Ascending aorta (tissue), 2 donors: Measurements from ENCODE around the gene TGDS. TPM values are rescaled to one million over a fixed set of nuclear protein-coding genes. Genes with fewer than 3 reads are reported as not detected.

Source experiments
- DNase-seq, 2 donors: peaks; one replicate each; pipeline ENCODE4 v3.0.0-alpha.2; 2019; ENCODE audit warnings: low spot score in 2 of 2
- H3K27ac ChIP-seq, 2 donors: fragments of 200-600 bp; sonication (generic); one replicate each; pipeline ENCODE4 v1.5.1; 2016 to 2017; ENCODE audit warnings: mild to moderate bottlenecking in 1 of 2
- H3K27me3 ChIP-seq: fragments of 200-600 bp; sonication (generic); one replicate; pipeline ENCODE4 v1.5.1; 2017
- H3K36me3 ChIP-seq, 2 donors: fragments of 200-600 bp; sonication (generic); one replicate each; pipeline ENCODE4 v1.5.1; 2016
- H3K4me1 ChIP-seq, 2 donors: fragments of 200-600 bp; sonication (generic); one replicate each; pipeline ENCODE4 v1.5.1; 2016 to 2017; ENCODE audit warnings: mild to moderate bottlenecking in 1 of 2
- H3K4me3 ChIP-seq, 2 donors: fragments of 200-600 bp; sonication (generic); one replicate each; pipeline ENCODE4 v1.5.1; 2016 to 2017; ENCODE audit warnings: mild to moderate bottlenecking in 1 of 2
- H3K9me3 ChIP-seq, 2 donors: fragments of 200-600 bp; sonication (generic); one replicate each; pipeline ENCODE4 v1.5.1; 2016
- intact Hi-C: fragments of 100-400 bp; cut with DNase I; formaldehyde crosslinking; loops from one replicate; pipeline ENCODE4 v1.15.1; 2023
- total RNA-seq: library from RNA; depleted of rRNA; stranded (reverse); fragments of >200 nt; gene quantifications from one replicate; pipeline ENCODE4 v1.1.0, GENCODE V29; 2016
- TF ChIP-seq, protein P1 (sequence below), 3 experiments: fragments of 200-600 bp in 2 of 3; fragments of 450-650 bp in 1 of 3; sonication (generic) in 2 of 3; IDR thresholded peaks; one replicate each; pipeline ENCODE4 v1.5.1; 2016 to 2019; ENCODE audit warnings: antibody characterized with exemption in 3 of 3, mild to moderate bottlenecking in 1 of 3, moderate library complexity in 1 of 3

TGDS gene
- total RNA-seq, 1 donor from 2014 or later = 22.6 TPM

DNA sequence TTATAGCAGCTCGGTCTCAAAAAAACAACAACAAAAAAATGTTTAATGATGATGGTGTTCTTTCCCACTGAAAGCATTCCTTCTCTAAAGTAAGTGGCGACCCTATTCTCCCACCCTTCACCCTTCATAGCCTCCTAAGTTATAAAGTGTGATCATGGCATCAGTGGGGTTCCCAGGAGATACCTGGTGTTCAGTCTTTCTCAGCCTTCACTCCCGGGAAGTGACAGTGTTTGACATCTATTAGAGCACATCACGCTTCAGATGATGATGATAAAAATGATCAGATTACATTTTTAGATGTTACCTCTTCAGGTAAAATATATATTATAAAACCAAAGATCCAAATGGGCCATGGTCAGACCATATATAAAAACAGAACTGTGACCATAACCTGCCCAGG lies 51.0 kb downstream of the TGDS start:
- intact Hi-C loops = loop anchor here (10.0 kb wide), 1 partner anchor 1320 kb away; the partner anchor contains the start of gene GPC6
- peaks cover 2 to 5% of the 10 kb centered on the region in 2 donors for H3K4me1 ChIP-seq
- no peaks in the 10 kb centered on the region for H3K9me3 ChIP-seq
- no peaks in the 10 kb centered on the region for H3K27me3 ChIP-seq
- no peak overlapping the region for H3K4me3 ChIP-seq
- TF ChIP-seq, protein P1, sequence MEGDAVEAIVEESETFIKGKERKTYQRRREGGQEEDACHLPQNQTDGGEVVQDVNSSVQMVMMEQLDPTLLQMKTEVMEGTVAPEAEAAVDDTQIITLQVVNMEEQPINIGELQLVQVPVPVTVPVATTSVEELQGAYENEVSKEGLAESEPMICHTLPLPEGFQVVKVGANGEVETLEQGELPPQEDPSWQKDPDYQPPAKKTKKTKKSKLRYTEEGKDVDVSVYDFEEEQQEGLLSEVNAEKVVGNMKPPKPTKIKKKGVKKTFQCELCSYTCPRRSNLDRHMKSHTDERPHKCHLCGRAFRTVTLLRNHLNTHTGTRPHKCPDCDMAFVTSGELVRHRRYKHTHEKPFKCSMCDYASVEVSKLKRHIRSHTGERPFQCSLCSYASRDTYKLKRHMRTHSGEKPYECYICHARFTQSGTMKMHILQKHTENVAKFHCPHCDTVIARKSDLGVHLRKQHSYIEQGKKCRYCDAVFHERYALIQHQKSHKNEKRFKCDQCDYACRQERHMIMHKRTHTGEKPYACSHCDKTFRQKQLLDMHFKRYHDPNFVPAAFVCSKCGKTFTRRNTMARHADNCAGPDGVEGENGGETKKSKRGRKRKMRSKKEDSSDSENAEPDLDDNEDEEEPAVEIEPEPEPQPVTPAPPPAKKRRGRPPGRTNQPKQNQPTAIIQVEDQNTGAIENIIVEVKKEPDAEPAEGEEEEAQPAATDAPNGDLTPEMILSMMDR (IDR thresholded peaks at IDR 0.05) = no peak
- no peaks in the 10 kb centered on the region for H3K36me3 ChIP-seq
- DNase-seq = no peak
- no peak overlapping the region for H3K27ac ChIP-seq

DNA sequence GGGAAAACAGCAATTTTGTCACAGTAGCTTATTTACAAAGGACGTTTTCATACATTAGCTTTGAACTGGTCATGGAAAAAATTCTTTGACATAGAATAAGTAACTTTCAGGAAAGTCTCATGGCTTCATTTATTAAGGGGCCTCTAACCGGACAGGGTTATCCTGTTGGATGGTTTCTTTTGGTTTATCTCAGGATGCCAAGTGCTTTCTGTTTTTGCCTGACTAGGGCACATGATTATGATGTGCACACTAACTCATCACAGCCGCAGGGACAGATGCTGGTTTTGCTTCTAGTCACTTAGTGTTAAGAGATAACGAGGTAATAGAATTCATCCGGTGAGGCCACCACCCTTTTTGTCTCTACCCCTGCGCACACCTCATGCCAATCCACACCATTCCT lies 53.0 kb downstream of the TGDS start:
- intact Hi-C loops = loop anchor here (10.0 kb wide), 1 partner anchor 1318 kb away; the partner anchor contains the start of gene GPC6
- no peak overlapping the region for H3K27ac ChIP-seq
- H3K4me3 ChIP-seq = no peak overlapping the region
- TF ChIP-seq, protein P1 (IDR thresholded peaks at IDR 0.05) = no peak
- no peaks in the 10 kb centered on the region for H3K36me3 ChIP-seq
- no peaks in the 10 kb centered on the region for H3K9me3 ChIP-seq
- H3K4me1 ChIP-seq = peaks cover 0 to 1% of the 10 kb centered on the region in 2 donors
- DNase-seq = no peak
- H3K27me3 ChIP-seq = no peaks in the 10 kb centered on the region

DNA sequence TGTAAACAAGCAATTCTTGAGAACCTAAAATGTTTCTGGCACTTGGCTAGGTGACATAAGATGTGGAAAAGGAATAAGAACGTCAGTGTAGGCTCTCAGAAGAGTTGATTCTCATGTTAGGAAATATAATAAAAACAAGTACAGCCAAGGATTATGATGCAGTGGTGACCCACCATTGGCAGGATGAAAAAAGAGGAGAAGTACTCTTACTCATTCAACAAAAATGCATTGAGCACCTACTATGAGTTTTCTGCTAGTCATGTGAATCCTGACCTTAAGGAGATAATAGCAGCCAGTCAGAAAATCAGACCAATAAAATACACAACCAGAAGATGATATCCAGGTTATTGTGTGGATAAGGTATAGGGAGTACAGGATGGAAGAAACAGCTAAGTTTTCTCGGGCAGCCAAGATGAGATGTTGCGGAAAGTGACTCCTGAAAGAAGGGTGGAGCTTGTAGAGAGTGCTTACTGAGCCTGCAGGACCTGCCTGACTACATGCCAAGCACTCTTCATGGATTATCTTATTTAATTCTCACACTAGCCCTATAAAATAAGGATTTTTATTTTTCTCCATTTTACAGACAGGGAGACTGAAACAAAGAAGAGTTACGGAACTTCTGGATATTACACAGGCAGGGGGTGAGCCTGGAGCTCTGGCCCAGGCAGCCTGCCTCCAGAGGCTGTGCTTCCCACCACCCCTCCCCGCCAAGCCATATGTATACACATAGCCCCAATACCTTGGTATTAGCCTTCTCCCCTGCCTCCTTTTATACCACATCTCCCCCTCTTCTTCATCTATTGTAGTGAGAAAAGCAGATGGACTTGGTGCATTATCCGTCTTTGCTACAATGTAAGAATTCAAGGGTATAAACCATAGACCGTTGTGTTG lies 58.0 kb downstream of the TGDS start:
- no peak overlapping the region for H3K4me3 ChIP-seq
- TF ChIP-seq, protein P1 (IDR thresholded peaks at IDR 0.05) = no peak
- no peaks in the 10 kb centered on the region for H3K27me3 ChIP-seq
- H3K4me1 ChIP-seq = no peaks in the 10 kb centered on the region
- H3K36me3 ChIP-seq = no peaks in the 10 kb centered on the region
- H3K27ac ChIP-seq = no peak overlapping the region
- DNase-seq = no peak
- no peaks in the 10 kb centered on the region for H3K9me3 ChIP-seq
- intact Hi-C loops = no loop called here

DNA sequence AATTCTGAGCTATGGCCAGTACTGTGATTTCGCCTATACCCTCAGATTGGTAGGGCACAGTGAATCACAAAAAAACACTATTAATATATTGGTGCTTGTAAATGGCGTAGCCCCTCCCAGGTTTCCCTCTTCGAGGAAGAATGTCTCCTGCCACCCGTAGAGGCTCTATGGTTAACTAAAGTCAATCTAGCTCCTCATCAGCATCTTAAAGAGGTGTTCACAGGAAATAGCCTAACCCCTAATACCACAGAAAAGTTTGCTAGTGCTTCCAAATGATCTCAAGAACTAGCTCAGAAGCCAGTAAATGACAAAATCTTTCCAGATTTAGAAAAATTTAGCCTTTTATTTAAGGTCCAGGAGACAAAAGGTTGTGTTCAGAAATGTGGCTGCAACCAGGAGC lies 60.2 kb downstream of the TGDS start:
- intact Hi-C loops = no loop called here
- no peaks in the 10 kb centered on the region for H3K4me1 ChIP-seq
- no peaks in the 10 kb centered on the region for H3K27me3 ChIP-seq
- TF ChIP-seq, protein P1 (IDR thresholded peaks at IDR 0.05) = no peak
- no peak overlapping the region for H3K27ac ChIP-seq
- H3K4me3 ChIP-seq = no peak overlapping the region
- no peaks in the 10 kb centered on the region for H3K36me3 ChIP-seq
- no peaks in the 10 kb centered on the region for H3K9me3 ChIP-seq
- no peak for DNase-seq

DNA sequence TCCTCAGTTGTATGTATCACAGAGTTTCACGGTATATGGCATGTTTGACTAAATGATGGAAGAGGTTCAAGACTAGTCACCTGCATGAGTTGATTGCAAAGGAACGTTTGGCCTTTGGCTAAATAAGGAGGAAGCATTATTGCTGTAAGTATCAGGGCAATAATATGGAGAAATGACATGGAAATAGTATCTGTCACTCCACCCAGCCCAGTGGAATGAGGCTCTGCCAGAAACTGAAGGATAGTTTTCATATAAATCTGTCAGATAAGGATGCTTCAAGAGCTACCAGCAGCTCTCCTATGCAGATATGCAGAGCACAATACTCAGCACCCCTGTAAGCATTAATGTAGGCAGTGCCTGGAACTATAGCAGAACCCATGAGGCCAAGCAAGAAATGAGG lies 60.7 kb downstream of the TGDS start:
- TF ChIP-seq, protein P1 (IDR thresholded peaks at IDR 0.05) = no peak
- DNase-seq = no peak
- Histone ChIP-seq H3K27me3 (no peaks in the 10 kb centered on the region), H3K36me3 (no peaks in the 10 kb centered on the region), H3K9me3 (no peaks in the 10 kb centered on the region), H3K4me1 (no peaks in the 10 kb centered on the region), H3K4me3 (no peak overlapping the region), H3K27ac (no peak overlapping the region)
- intact Hi-C loops = no loop called here
